HG03354 (cell line): ENCODE data around the gene NPC1.
A peak's percentile ranks its signal among the peaks of the same experiment; 100 is the strongest.
"Not testable (repeated sequence)": the region's sequence is repeated elsewhere in the genome, so short reads cannot be mapped to it uniquely, and the experiment has no call there.

Source experiments
- ATAC-seq: cut with Tn5 transposase; IDR thresholded peaks from one replicate; pipeline ENCODE4 v1.9.1; 2021; ENCODE audit warnings: mild to moderate bottlenecking; ENCODE audit not compliant: unreplicated experiment, poor library complexity, severe bottlenecking

NPC1 gene

DNA sequence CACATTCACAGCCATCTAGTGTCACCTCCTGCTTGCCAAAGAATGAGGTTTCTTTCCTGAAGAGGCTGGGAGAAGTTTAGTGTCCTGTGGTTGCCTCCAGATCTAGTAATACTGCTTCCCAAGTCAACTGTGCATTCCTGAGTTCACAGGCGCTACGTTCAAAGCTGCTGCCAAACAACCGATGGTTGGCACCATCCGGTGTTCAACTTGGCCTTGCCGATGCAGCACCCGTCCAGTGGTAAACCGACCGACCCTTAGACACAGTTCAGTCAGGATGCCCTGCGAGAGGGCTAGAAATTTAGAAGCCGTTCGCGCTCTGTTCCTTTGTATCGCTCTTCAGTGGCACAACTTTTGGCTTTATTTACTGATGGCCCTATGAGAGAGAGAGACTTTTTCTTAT lies 54.4 kb downstream of the NPC1 start:
- no peak for ATAC-seq

GRCh38 chr18:23530195-23530594 lies 56.1 kb downstream of the NPC1 start:
- ATAC-seq: no peak

DNA sequence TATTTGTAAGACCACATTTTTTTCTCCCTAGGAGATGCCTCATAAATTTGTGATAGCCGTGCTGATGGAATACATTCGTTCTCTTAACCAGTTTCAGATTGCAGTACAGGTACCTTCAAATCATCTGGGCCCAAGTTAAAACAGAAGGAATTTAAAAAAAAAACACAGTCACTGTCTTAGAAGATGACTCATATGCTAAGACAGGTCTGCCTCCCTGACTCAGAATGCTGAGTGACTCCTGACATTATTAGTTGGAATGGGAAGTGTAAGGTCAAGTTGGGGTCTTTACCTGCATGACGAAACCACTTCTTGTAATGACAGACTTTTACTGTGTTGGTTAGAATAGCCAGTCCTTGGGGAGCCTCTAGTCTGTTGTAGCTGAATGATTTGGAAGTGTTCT lies 56.7 kb downstream of the NPC1 start:
- ATAC-seq: no peak

GRCh38 chr18:23528580-23529472 lies 57.5 kb downstream of the NPC1 start:
- no peak for ATAC-seq

DNA sequence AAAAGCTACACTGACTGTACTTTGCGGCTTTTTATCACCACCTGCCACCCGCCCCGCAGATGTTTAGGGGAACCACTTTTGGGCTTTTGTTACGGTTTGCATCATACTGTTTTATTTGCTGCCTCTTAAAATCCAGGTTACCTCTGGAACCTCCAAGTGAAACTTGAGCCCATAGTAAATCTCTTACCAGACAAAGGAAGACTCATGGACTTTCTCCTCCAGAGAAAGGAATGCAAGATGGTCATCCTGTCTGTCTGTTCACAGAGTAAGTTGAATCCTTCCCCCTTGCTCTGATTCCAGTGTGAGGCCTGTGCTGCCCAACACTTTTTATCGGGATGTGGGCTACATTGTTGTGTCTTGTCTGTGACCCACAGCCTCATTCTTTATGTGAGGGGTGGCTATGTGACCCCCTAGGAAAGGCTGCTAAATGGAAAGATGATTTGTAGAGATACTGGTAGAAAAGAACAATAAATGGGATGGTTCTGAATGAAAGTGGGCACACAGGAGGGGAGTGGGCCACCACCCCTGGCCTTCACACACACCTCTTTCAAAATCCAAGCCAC lies 59.7 kb downstream of the NPC1 start:
- no peak for ATAC-seq

DNA sequence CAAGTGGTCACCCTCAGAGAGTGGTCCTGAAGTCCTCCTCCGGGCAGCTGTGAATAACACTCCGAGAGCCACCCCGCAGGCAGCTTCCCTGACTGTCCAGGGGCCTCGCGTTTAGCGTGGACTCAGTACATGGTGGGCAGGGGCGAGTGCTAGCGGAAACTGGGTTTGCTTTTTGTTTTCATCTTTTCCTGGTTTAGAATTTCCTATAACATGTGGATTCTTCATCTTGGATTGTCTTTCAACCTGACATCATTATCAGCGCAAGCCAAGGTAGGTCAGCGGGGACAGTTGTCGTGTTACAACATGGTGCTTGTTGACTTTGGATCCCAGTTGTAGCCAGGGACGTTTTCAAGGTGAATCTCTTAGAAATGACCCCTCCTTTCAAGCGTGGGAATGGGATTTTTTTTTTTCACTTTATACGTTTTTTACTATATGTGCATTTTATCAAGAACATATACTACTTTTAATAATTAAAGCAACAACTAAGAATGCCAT lies 62.0 kb downstream of the NPC1 start:
- no peak for ATAC-seq

DNA sequence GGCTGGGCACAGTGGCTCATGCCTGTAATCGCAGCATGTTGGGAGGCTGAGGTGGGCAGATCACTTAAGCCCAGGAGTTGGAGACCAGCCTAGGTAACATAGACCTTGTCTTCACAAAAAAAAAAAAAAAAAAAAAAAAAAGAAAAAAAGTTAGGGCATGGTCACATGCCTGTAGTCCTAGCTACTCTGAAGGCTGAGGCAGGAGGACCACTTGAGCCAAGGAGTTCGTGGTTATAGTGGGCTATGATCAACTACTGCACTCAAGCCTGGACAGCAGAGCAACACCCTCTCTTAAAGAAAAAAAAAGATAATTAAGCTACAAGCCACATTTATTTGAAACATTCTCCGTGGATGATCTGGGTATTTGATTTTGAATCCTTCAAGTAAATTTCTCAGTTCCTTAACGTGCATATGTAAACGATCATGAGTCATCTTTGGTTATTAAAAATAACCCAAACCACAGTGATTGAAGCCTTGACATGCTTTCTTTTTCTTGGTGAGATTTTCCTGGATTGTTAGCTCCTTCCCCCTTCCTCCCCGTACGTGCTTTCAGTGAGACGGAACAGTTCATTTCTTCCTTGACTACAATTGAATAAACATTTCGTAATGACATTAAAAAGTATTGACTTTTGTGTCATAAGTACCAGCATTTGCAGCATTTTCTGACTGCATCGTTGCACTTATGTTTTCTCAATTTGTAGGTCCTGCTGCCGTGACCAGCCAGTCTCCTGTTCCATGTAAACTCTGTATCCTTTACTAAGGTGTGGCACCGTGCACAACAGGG lies 62.7 kb downstream of the NPC1 start:
- no peak for ATAC-seq

- ATAC-seq: no peak
Observed at GRCh38 chr18:23521907-23522306, 64.4 kb downstream of the NPC1 start.

DNA sequence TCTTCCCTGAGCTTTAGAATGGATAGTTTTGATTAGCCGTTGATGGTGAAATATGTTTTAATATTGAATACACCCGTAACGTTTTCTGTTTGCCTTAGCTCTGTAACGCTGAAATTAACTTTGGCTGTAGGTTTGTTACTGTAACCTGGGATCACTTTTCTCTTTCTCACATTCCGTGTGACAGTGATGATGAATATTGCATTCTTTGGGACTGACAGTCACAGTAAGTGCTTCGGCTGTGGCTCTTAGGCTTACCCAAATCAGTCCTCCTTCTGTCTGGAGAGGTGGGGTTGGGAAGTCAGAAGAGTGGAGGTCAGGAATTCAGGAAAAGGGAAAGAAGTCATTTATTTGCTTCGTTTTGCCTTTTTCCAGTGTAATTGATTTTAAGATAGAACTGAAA lies 65.0 kb downstream of the NPC1 start:
- ATAC-seq: no peak

- no peak for ATAC-seq
Observed at GRCh38 chr18:23519734-23520133, 66.6 kb downstream of the NPC1 start.

GRCh38 chr18:23515911-23516546 lies 70.3 kb downstream of the NPC1 start:
- peak; percentile 89 for ATAC-seq

DNA sequence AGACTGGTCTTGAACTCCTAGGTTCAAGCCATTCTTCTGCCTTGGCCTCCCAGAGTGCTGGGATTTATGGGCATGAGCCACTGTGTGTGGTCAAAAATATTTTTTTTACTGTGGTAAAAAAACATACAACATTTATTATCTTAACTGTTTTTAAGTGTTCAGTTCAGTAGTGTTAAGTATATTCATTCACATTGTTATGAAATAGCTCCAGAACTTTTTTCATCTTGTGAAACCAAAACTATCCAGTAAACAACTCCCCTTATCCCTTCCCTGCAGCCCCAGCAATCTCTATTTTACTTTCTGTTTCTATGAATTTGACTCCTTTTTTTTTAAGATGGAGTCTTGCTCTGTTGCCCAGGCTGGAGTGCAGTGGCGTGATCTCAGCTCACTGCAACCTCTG lies 73.7 kb downstream of the NPC1 start:
- no peak for ATAC-seq

- not testable (repeated sequence) for ATAC-seq
Observed at GRCh38 chr18:23512216-23512615, 74.1 kb downstream of the NPC1 start.

DNA sequence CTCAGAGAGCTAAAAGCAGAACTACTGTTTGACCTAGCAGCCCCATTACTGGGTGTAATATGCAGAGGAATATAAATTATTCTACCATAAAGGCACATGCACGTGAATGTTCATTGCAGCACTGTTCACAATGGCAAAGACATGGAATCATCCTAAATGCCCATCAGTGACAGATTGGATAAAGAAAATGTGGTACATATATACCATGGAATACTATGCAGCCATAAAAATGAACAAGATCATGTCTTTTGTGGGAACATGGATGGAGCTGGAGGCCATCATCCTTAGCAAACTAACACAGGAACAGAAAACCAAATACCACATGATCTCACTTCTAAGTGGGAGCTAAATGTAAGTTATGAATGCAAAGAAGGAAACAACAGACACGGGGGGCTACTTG lies 75.4 kb downstream of the NPC1 start:
- not testable (repeated sequence) for ATAC-seq

DNA sequence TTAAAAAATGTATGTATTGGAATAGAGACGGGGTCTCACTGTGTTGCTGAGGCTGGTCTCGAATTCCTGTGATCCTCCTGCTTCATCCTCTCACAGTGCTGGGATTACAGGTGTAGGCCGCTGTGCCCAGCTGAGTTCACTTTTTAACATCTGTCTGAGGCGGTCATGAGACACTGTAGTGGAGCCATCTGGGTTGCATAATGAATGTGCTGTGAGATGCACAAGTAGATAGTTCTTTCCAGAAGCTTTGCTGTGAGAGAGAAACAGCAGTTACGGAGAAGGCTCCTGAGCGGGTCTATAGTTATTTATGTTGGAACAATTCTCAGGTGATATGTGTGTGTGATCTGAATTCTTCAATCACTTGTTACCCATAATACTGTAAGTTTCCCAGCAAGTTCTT lies 79.9 kb downstream of the NPC1 start:
- ATAC-seq: no peak

DNA sequence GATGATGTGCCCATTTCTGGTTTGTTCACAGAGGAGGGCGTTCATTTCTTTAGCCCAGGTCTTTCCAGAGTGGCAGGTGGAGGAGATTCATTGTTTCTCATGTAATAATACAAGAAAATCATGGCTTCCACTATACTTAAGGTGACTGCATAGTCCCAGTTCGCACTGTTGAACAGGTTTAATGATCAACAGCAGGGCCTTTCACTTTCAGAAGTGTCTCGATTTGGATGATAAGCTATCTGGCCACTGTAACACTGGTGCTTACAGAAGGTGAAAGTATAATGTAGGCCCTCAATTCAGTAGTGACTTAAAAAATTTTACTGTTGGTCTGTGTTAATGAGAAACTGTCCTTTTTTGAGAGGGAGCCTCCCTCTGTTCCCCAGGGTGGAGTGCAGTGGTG lies 81.6 kb downstream of the NPC1 start:
- ATAC-seq: peak; percentile 67

- no peak for ATAC-seq
Observed at GRCh38 chr18:23503963-23504344, 82.4 kb downstream of the NPC1 start.

DNA sequence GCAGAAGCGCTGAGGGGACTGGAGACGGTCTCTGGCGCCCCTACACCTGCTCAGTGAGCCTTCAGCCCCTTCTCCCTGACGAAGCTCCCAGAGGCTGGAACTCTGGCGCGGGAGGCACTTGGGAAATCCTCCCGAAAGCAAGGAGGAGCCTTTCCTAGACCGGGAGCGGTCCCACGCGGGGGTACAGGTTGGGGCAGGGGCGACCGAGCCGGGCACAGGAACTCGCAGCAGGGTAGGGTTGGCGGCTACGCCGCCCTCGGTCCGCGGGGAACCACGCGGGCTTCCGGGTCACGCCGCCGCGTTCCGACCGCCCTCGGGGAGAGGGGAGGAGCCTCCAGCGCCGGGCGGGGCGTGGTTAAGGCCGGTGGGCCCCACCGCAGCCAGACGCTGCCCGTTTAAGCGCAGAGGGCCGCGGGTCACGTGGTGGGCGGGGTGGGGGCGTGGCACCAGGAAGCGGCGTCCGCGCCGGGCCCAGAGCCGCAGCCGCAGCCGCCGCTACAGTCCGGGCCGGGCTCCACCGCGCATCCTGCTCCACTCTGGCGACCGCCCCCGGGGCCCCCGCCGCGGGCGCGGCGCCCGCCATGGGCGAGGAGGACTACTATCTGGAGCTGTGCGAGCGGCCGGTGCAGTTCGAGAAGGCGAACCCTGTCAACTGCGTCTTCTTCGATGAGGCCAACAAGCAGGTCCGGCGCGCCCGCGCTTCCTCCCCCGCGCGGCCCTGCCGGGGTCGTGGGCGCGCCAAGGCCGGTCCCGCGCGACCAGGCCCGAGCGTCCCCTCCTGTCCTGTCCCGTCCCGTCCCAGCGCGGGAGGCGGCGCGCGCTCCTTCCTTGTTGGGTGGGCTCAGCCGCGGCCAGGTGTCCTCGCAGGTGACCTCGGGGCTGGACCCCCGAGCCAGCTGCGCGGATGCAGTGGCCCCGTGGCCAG lies 83.0 kb downstream of the NPC1 start, which contains the start of gene RMC1:
Gene RMC1 (plus strand): TSS at position 474 of the 925 bp plus-strand sequence. CDS start 108 bp downstream, at position 582.
- ATAC-seq: peak; percentile 74

DNA sequence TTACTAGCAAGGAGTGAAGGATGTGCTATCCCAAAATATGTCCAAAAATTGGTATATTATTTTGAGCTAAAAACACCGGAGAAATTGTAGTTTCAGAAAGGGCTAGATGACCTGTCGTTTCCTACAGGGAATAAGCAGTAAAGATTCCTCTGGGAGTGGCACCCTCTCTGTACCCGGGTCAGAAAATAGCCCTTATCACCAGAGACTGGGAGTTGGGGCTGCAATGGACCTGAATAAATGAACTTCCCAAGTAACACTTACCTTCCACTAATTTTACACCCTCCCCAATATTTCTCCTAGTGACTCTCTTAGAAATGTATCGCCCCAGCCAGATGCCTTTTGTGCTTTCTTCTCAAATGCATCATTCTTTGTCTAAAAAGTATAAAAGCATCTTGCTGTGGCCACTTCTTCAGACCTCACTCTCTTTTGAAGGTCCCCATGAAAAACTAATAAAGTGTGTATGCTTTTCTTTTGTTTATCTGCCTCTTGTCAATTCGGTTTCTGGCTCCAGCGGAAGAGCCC lies 83.7 kb downstream of the NPC1 start:
- ATAC-seq: no peak
